Activated naive CD8-positive, alpha-beta T cell treated with anti-CD3 and anti-CD28 coated beads, Interleukin-2, amount 50 U/mL, for 24 hours (primary cell): ENCODE results near the gene KRTAP4-5.
"Not testable (repeated sequence)": the region's sequence is repeated elsewhere in the genome, so short reads cannot be mapped to it uniquely, and the experiment has no call there.

Experiments used
- ATAC-seq: fragments of 150-1000 bp; cut with Tn5 transposase; one replicate; pipeline ENCODE4 v1.10.0; 2021
- DNase-seq: peaks from one replicate; pipeline ENCODE4 v3.0.0; 2021
- H3K27ac Mint-ChIP-seq: one replicate; pipeline ENCODE4 v1.8.0; 2021; ENCODE audit warnings: mild to moderate bottlenecking, mixed read lengths
- H3K27me3 Mint-ChIP-seq: one replicate; pipeline ENCODE4 v1.8.0; 2021; ENCODE audit warnings: mixed read lengths
- H3K36me3 Mint-ChIP-seq: one replicate; pipeline ENCODE4 v1.8.0; 2021; ENCODE audit warnings: low read depth, mixed read lengths
- H3K4me1 Mint-ChIP-seq: one replicate; pipeline ENCODE4 v1.8.0; 2021; ENCODE audit warnings: mixed read lengths
- H3K4me3 Mint-ChIP-seq: one replicate; pipeline ENCODE4 v1.8.0; 2021; ENCODE audit warnings: mild to moderate bottlenecking, moderate library complexity, mixed read lengths
- H3K9me3 Mint-ChIP-seq: one replicate; pipeline ENCODE4 v1.8.0; 2021; ENCODE audit warnings: mixed read lengths

The KRTAP4-5 gene

GRCh38 chr17:41131979-41132378 lies 17.6 kb downstream of the KRTAP4-5 start:
- no peak overlapping the region for H3K27ac Mint-ChIP-seq

GRCh38 chr17:41127371-41127770 lies 22.3 kb downstream of the KRTAP4-5 start:
- Mint-ChIP-seq H3K4me3 (no peak overlapping the region), H3K27ac (no peak overlapping the region), H3K27me3 (no peaks in the 10 kb centered on the region), H3K4me1 (peaks cover 48% of the 10 kb centered on the region), H3K9me3 (peaks cover 10% of the 10 kb centered on the region), H3K36me3 (no peaks in the 10 kb centered on the region)
- ATAC-seq (no peak), DNase-seq (no peak)

More at GRCh38 chr17:41131979-41132378, 17.6 kb downstream of the KRTAP4-5 start:
- no peak for ATAC-seq
- no peak overlapping the region for H3K4me3 Mint-ChIP-seq
- DNase-seq = no peak
- no peaks in the 10 kb centered on the region for H3K36me3 Mint-ChIP-seq
- H3K9me3 Mint-ChIP-seq = peaks cover 2% of the 10 kb centered on the region
- peaks cover 23% of the 10 kb centered on the region for H3K4me1 Mint-ChIP-seq
- no peaks in the 10 kb centered on the region for H3K27me3 Mint-ChIP-seq

- Mint-ChIP-seq H3K27me3 (no peaks in the 10 kb centered on the region), H3K36me3 (no peaks in the 10 kb centered on the region), H3K9me3 (peaks cover 14% of the 10 kb centered on the region), H3K27ac (no peak overlapping the region), H3K4me1 (peaks cover 42% of the 10 kb centered on the region), H3K4me3 (no peak overlapping the region)
- DNase-seq (no peak), ATAC-seq (no peak)
Measured at GRCh38 chr17:41126412-41126811, 23.2 kb downstream of the KRTAP4-5 start.

- Mint-ChIP-seq H3K9me3 (peaks cover 14% of the 10 kb centered on the region), H3K27me3 (no peaks in the 10 kb centered on the region), H3K36me3 (no peaks in the 10 kb centered on the region), H3K27ac (no peak overlapping the region), H3K4me1 (peaks cover 46% of the 10 kb centered on the region), H3K4me3 (no peak overlapping the region)
- ATAC-seq (no peak), DNase-seq (no peak)
Measured at GRCh38 chr17:41125064-41125463, 24.6 kb downstream of the KRTAP4-5 start.

- Mint-ChIP-seq H3K9me3 (peaks cover 14% of the 10 kb centered on the region), H3K4me1 (peaks cover 52% of the 10 kb centered on the region), H3K27ac (peak within 1 kb of the TSS; percentile 36)
- H3K27me3 Mint-ChIP-seq, ATAC-seq, H3K36me3 Mint-ChIP-seq, DNase-seq, H3K4me3 Mint-ChIP-seq: not testable (repeated sequence)
Measured at GRCh38 chr17:41123991-41124371, 25.6 kb downstream of the KRTAP4-5 start, which contains the start of gene KRTAP4-12. Gene KRTAP4-12, minus strand, starts transcription at chr17:41124182. Its CDS starts 60 bp downstream, at chr17:41124122.

- Mint-ChIP-seq H3K9me3 (peaks cover 14% of the 10 kb centered on the region), H3K27ac (peak overlapping the region; percentile 36), H3K4me1 (peaks cover 56% of the 10 kb centered on the region)
- ATAC-seq, H3K36me3 Mint-ChIP-seq, H3K4me3 Mint-ChIP-seq, H3K27me3 Mint-ChIP-seq, DNase-seq: not testable (repeated sequence)
Measured at GRCh38 chr17:41123292-41123990, 26.2 kb downstream of the KRTAP4-5 start.

GRCh38 chr17:41121742-41122141 lies 27.9 kb downstream of the KRTAP4-5 start:
- DNase-seq (no peak), ATAC-seq (no peak)
- H3K27ac Mint-ChIP-seq = no peak overlapping the region
- H3K4me1 Mint-ChIP-seq = peaks cover 58% of the 10 kb centered on the region
- H3K36me3 Mint-ChIP-seq = no peaks in the 10 kb centered on the region
- peaks cover 14% of the 10 kb centered on the region for H3K9me3 Mint-ChIP-seq
- no peak overlapping the region for H3K4me3 Mint-ChIP-seq
- H3K27me3 Mint-ChIP-seq = peaks cover 2% of the 10 kb centered on the region

- H3K36me3 Mint-ChIP-seq, DNase-seq, H3K27me3 Mint-ChIP-seq, ATAC-seq, H3K9me3 Mint-ChIP-seq: not testable (repeated sequence)
- Mint-ChIP-seq H3K4me3 (peak overlapping the region; percentile 2), H3K4me1 (peaks cover 52% of the 10 kb centered on the region), H3K27ac (peak overlapping the region; percentile 61)
Measured at GRCh38 chr17:41119696-41120690, 29.6 kb downstream of the KRTAP4-5 start.

- H3K36me3 Mint-ChIP-seq = no peaks in the 10 kb centered on the region
- ATAC-seq = no peak
- no peak overlapping the region for H3K27ac Mint-ChIP-seq
- peaks cover 39% of the 10 kb centered on the region for H3K4me1 Mint-ChIP-seq
- H3K27me3 Mint-ChIP-seq = peaks cover 2% of the 10 kb centered on the region
- no peak overlapping the region for H3K4me3 Mint-ChIP-seq
- no peak for DNase-seq
- H3K9me3 Mint-ChIP-seq = peaks cover 9% of the 10 kb centered on the region
Measured at GRCh38 chr17:41118721-41119120, 30.9 kb downstream of the KRTAP4-5 start.

- not testable (repeated sequence) for ATAC-seq, DNase-seq, H3K27ac Mint-ChIP-seq, H3K27me3 Mint-ChIP-seq, H3K4me3 Mint-ChIP-seq, H3K9me3 Mint-ChIP-seq, H3K36me3 Mint-ChIP-seq
- peaks cover 33% of the 10 kb centered on the region for H3K4me1 Mint-ChIP-seq
Measured at GRCh38 chr17:41117846-41118386, 31.7 kb downstream of the KRTAP4-5 start, which contains the start of gene KRTAP4-11. Gene KRTAP4-11, minus strand, starts transcription at chr17:41118373. Its CDS starts 58 bp downstream, at chr17:41118315.

- Mint-ChIP-seq H3K36me3 (peaks cover 2% of the 10 kb centered on the region), H3K27me3 (peaks cover 2% of the 10 kb centered on the region), H3K9me3 (peaks cover 5% of the 10 kb centered on the region), H3K27ac (no peak overlapping the region), H3K4me3 (no peak overlapping the region), H3K4me1 (peaks cover 28% of the 10 kb centered on the region)
- ATAC-seq (no peak), DNase-seq (no peak)
Measured at GRCh38 chr17:41116297-41116696, 33.3 kb downstream of the KRTAP4-5 start.

GRCh38 chr17:41111151-41111885 lies 38.3 kb downstream of the KRTAP4-5 start:
- DNase-seq (no peak), ATAC-seq (no peak)
- no peak overlapping the region for H3K4me3 Mint-ChIP-seq
- H3K9me3 Mint-ChIP-seq = peaks cover 13% of the 10 kb centered on the region
- no peak overlapping the region for H3K27ac Mint-ChIP-seq
- H3K36me3 Mint-ChIP-seq = peaks cover 2% of the 10 kb centered on the region
- peaks cover 12% of the 10 kb centered on the region for H3K4me1 Mint-ChIP-seq
- H3K27me3 Mint-ChIP-seq = peaks cover 1% of the 10 kb centered on the region

GRCh38 chr17:41108728-41109386 lies 40.8 kb downstream of the KRTAP4-5 start:
- DNase-seq, ATAC-seq, H3K27ac Mint-ChIP-seq, H3K27me3 Mint-ChIP-seq, H3K4me1 Mint-ChIP-seq, H3K36me3 Mint-ChIP-seq: not testable (repeated sequence)
- Mint-ChIP-seq H3K4me3 (peak overlapping the region; percentile 41), H3K9me3 (peaks cover 13% of the 10 kb centered on the region)
